GM21529 (cell line): ENCODE data around the gene DUOX2.
"Not testable (repeated sequence)": the region's sequence is repeated elsewhere in the genome, so short reads cannot be mapped to it uniquely, and the experiment has no call there.

Source experiments
- ATAC-seq: cut with Tn5 transposase; IDR thresholded peaks from one replicate; pipeline ENCODE4 v1.9.1; 2021; ENCODE audit not compliant: unreplicated experiment

Gene DUOX2

GRCh38 chr15:45077391-45077790 is 36.6 kb downstream of the DUOX2 start:
- not testable (repeated sequence) for ATAC-seq

GRCh38 chr15:45075440-45076320 is 38.3 kb downstream of the DUOX2 start:
- ATAC-seq, result not testable (repeated sequence)

- ATAC-seq, result not testable (repeated sequence)
These were observed 40.4 kb downstream of the DUOX2 start for GRCh38 chr15:45073602-45074001.

- ATAC-seq, result not testable (repeated sequence)
These were observed 44.0 kb downstream of the DUOX2 start for GRCh38 chr15:45069942-45070360.

- ATAC-seq, result no peak
These were observed 49.6 kb downstream of the DUOX2 start for GRCh38 chr15:45064386-45064785.

GRCh38 chr15:45062301-45062700 is 51.7 kb downstream of the DUOX2 start:
- not testable (repeated sequence) for ATAC-seq

- not testable (repeated sequence) for ATAC-seq
These were observed 55.0 kb downstream of the DUOX2 start for GRCh38 chr15:45058690-45059675.

GRCh38 chr15:45052676-45053075 is 61.3 kb downstream of the DUOX2 start:
- ATAC-seq, result not testable (repeated sequence)

GRCh38 chr15:45050587-45050986 is 63.4 kb downstream of the DUOX2 start:
- no peak for ATAC-seq

GRCh38 chr15:45048794-45049631 is 65.0 kb downstream of the DUOX2 start:
- peak; percentile 54 for ATAC-seq

GRCh38 chr15:45048449-45048793 is 65.6 kb downstream of the DUOX2 start:
- not testable (repeated sequence) for ATAC-seq

GRCh38 chr15:45044270-45044669 is 69.7 kb downstream of the DUOX2 start:
- not testable (repeated sequence) for ATAC-seq

- ATAC-seq, result not testable (repeated sequence)
These were observed 71.1 kb downstream of the DUOX2 start for GRCh38 chr15:45042859-45043258.
